Gastrocnemius medialis (tissue), 4 donors: ENCODE measurements around the gene JAM3. TPM values are rescaled to one million over a fixed set of nuclear protein-coding genes. Genes with fewer than 3 reads are reported as not detected.

Experiments
- ATAC-seq, 2 donors: fragments of 150-250 bp; one replicate each; pipeline ENCODE4 v1.9.1; 2016
- DNase-seq, 2 donors: peaks; one replicate each; pipeline ENCODE4 v3.0.0-alpha.2; 2019
- H3K27ac ChIP-seq, 4 donors: fragments of 200-600 bp; sonication (generic); 1 replicate in 1 of 4; 2 replicates in 3 of 4; pipeline ENCODE4 v1.5.1; 2016 to 2018; ENCODE audit warnings: mild to moderate bottlenecking in 2 of 4, moderate library complexity in 1 of 4
- H3K27me3 ChIP-seq, 3 donors: fragments of 200-600 bp; sonication (generic) in 2 of 3; 1 replicate in 1 of 3; 2 replicates in 2 of 3; pipeline versions ENCODE4 v1.5.1 to v1.6.0; 2016 to 2019; ENCODE audit warnings: mild to moderate bottlenecking in 1 of 3, moderate library complexity in 1 of 3
- H3K36me3 ChIP-seq, 2 donors: fragments of 200-600 bp; sonication (generic) in 1 of 2; one replicate each; pipeline ENCODE4 v1.5.1; 2017 to 2018
- H3K4me1 ChIP-seq, 2 donors: fragments of 200-600 bp; sonication (generic) in 1 of 2; one replicate each; pipeline ENCODE4 v1.5.1; 2016 to 2017; ENCODE audit warnings: mild to moderate bottlenecking in 2 of 2
- H3K4me3 ChIP-seq, 4 donors: fragments of 200-600 bp; sonication (generic) in 3 of 4; 1 replicate in 1 of 4; 2 replicates in 3 of 4; pipeline ENCODE4 v1.5.1; 2016 to 2019; ENCODE audit warnings: mild to moderate bottlenecking in 2 of 4
- H3K9me3 ChIP-seq, 3 donors: fragments of 200-600 bp; sonication (generic) in 2 of 3; 1 replicate in 1 of 3; 2 replicates in 2 of 3; pipeline ENCODE4 v1.5.1; 2016 to 2019
- POLR2A ChIP-seq, 2 donors: fragments of 450-650 bp; IDR thresholded peaks; one replicate each; pipeline ENCODE4 v1.6.1; 2017; ENCODE audit warnings: antibody characterized with exemption in 2 of 2, mild to moderate bottlenecking in 2 of 2, moderate library complexity in 2 of 2
- in situ Hi-C, 4 donors: fragments of 200-750 bp; cut with MboI; loops; one replicate each; pipeline versions ENCODE4 v1.15.0 to v1.8.0; 2017; ENCODE audit warnings: low sequenced_read_pairs in 4 of 4
- intact Hi-C: fragments of 100-400 bp; cut with DNase I; formaldehyde crosslinking; loops from one replicate; pipeline ENCODE4 v1.15.1; 2023; ENCODE audit warnings: low total_unique reads
- total RNA-seq, 4 donors: library from RNA; depleted of rRNA; stranded (reverse); fragments of >200 nt; gene quantifications; one replicate each; pipeline versions ENCODE4 v1.1.0 to v1.2.3, GENCODE V29; 2016
- TF ChIP-seq, protein P1 (sequence below), 5 experiments: fragments of 450-650 bp in 3 of 5; fragments of 200-600 bp in 2 of 5; sonication (generic) in 2 of 5; IDR thresholded peaks in 4 of 5; conservative IDR thresholded peaks in 1 of 5; 1 replicate in 4 of 5; 2 replicates in 1 of 5; pipeline ENCODE4 v1.5.1; 2016 to 2019; ENCODE audit warnings: antibody characterized with exemption in 5 of 5, mild to moderate bottlenecking in 3 of 5, moderate library complexity in 3 of 5

The JAM3 gene
- total RNA-seq, 4 donors from 2014 or later = 3.5 to 9.7 (median 6.2) TPM

DNA sequence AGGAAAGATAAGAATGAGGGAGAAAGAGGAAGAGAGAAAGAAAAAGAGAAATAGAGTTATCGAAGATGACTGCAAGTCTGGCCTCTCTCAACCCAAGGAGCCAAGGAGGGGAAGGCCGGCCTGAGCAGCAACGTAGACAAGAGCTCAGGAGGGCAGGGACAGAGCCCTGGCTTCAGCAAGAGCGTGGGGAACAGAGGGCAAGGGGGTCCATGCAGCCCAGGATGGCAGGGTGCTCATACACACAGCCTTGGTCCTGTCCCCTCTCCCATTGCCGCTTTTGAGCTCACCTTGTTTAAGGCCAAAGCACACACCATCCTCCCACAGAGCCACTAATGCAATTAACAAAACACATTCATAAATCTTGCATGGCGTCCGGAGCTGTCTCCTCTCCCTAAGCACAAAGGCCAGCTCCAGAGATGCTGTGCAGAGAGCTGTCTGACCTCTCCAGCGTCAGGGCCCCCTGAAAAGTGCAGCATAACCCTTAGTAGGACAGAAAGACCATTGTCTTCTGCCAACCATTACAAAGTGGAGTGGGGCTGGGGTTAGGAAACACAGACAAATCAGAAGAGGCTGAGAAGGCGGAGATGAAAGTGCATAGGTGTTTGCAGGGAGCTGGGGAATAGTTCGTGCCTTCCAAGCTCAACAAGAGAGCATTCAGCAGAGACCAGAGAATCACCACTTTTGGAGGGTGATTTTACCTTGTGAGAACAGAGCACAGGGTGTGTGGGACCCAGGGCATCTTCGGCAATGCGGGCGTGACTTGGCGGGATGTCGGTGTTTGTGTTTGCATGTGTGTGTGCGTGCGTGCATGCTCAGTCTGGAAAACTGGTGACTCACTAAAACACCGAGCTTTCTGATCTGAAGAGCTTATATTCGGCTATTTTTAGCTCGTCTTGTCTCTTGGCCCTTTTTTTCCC, 28.2 kb upstream of the JAM3 start:
- DNase-seq (no peak), ATAC-seq (no peak)
- Histone ChIP-seq H3K9me3 (no peaks in the 10 kb centered on the region), H3K27me3 (no peaks in the 10 kb centered on the region), H3K4me3 (no peak overlapping the region), H3K4me1 (peaks cover 21 to 30% of the 10 kb centered on the region in 2 donors), H3K36me3 (no peaks in the 10 kb centered on the region), H3K27ac (no peak overlapping the region)
- TF ChIP-seq, protein P1, sequence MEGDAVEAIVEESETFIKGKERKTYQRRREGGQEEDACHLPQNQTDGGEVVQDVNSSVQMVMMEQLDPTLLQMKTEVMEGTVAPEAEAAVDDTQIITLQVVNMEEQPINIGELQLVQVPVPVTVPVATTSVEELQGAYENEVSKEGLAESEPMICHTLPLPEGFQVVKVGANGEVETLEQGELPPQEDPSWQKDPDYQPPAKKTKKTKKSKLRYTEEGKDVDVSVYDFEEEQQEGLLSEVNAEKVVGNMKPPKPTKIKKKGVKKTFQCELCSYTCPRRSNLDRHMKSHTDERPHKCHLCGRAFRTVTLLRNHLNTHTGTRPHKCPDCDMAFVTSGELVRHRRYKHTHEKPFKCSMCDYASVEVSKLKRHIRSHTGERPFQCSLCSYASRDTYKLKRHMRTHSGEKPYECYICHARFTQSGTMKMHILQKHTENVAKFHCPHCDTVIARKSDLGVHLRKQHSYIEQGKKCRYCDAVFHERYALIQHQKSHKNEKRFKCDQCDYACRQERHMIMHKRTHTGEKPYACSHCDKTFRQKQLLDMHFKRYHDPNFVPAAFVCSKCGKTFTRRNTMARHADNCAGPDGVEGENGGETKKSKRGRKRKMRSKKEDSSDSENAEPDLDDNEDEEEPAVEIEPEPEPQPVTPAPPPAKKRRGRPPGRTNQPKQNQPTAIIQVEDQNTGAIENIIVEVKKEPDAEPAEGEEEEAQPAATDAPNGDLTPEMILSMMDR (IDR thresholded peaks at IDR 0.05 in 4 of 5, conservative IDR thresholded peaks at IDR 0.05 in 1 of 5) = no peak
- no peak for TF ChIP-seq POLR2A (IDR thresholded peaks at IDR 0.05)
- intact Hi-C loops = no loop called here
- in situ Hi-C loops = loop anchor here in 2 of 4 donors (5.0 to 10.0 kb wide), 2 partner anchors 94 to 113 kb away; no protein-coding TSS in a partner anchor

DNA sequence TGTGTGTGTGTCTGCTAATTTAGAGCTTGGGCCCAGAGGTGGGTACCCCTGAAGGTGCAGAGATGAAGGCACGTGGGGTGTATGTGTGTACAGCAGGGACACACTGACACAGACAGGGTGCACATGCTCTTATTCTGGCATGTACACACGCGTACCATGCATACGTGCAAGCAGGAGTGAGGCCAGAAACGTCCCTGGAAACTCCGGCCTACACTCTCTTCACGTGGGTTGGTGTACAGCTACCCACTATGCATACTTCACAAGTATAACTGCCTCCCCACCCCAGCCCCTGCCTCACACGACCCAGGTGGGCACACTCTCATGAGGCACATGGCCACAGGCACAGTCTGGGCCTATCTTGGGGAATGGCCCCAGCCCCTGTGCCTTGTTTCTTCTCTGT, 27.5 kb upstream of the JAM3 start:
- Histone ChIP-seq H3K27me3 (no peaks in the 10 kb centered on the region), H3K27ac (no peak overlapping the region), H3K36me3 (no peaks in the 10 kb centered on the region), H3K4me3 (no peak overlapping the region), H3K9me3 (no peaks in the 10 kb centered on the region), H3K4me1 (peaks cover 21 to 32% of the 10 kb centered on the region in 2 donors)
- ATAC-seq = no peak
- in situ Hi-C loops (loop anchor here in 2 of 4 donors (5.0 to 10.0 kb wide), 2 partner anchors 93 to 114 kb away; no protein-coding TSS in a partner anchor), intact Hi-C loops (no loop called here)
- no peak for DNase-seq
- TF ChIP-seq, protein P1 (IDR thresholded peaks at IDR 0.05 in 4 of 5, conservative IDR thresholded peaks at IDR 0.05 in 1 of 5) = no peak
- TF ChIP-seq POLR2A (IDR thresholded peaks at IDR 0.05) = no peak

DNA sequence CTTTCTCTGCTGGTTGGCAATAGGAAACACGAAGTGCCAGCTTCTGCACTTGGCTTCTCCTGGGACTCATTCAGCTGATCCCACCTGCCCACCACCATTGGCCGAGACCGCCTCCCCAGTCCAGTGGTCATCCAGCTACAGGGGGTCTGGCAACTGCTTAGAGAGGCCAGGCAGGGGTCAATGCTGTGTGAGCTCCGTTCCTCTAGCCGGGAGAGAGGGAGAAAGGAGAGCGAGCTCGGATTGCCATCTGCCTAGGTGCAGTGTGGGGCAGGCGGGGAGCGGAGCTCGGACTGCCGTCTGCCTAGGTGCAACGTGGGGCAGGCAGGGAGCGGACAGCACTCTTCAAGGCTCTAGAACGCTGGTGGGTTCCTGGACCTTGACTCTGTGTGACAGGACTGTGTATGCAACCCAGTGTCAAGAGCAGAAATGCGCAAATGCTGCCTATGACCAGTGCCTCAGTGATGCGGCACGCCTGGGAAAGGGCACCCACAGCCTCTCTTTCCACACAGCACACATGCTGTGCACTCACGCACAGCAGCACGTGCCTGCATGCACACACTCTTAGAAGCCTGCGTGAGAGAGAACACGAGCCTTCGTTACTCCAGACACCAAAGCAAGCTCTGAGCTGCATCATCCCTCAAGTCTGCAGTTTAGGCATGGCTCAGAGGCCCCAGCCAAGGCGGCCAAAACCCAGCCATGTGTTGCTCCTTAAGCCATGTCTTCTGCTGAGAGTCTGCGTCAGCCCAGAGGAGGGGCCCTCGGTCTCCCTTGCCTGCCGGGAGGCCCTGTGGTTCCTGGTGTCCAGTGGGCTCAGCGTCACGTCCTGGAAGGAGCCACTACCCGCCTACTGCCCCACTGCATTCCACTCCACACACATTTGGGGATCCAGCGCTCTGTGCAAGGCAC, 26.8 kb upstream of the JAM3 start:
- in situ Hi-C loops (loop anchor here in 2 of 4 donors (5.0 to 10.0 kb wide), 2 partner anchors 93 to 115 kb away; no protein-coding TSS in a partner anchor), intact Hi-C loops (no loop called here)
- peaks cover 23 to 34% of the 10 kb centered on the region in 2 donors for H3K4me1 ChIP-seq
- TF ChIP-seq, protein P1 (IDR thresholded peaks at IDR 0.05 in 4 of 5, conservative IDR thresholded peaks at IDR 0.05 in 1 of 5) = no peak
- no peak for TF ChIP-seq POLR2A (IDR thresholded peaks at IDR 0.05)
- no peak overlapping the region for H3K4me3 ChIP-seq
- no peaks in the 10 kb centered on the region for H3K9me3 ChIP-seq
- H3K27ac ChIP-seq = no peak overlapping the region
- ATAC-seq (no peak), DNase-seq (no peak)
- H3K27me3 ChIP-seq = no peaks in the 10 kb centered on the region
- H3K36me3 ChIP-seq = no peaks in the 10 kb centered on the region

DNA sequence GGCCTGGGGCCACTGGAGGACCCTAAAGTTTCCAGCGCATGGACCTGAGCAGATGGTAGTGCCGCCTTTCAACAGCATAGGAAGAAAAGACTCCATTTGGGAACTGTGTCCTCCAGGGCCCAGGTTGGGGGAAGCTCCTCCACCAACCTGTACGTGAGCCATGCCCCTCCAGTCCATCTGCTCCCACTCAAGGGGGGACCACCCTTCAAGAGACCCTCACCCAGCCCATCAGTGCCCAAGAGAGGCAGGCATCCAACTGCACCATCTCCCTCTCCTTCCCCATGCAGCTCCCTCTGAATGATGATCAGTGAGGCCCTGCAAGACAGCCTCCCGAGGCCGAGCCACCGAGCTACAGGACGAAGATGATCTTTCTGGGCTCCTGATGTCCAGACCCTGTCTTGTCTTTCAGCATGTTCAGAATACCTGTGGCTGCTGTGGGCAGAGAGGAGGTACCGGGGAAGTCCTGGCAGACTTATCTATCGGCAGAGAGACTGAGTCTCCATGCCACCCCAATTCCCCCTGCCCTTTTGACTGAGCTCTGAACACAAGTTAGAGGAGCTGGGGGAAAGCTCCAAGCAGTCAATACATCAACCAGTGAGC, 25.0 kb upstream of the JAM3 start:
- peaks cover 24 to 29% of the 10 kb centered on the region in 2 donors for H3K4me1 ChIP-seq
- no peaks in the 10 kb centered on the region for H3K9me3 ChIP-seq
- ATAC-seq (no peak), DNase-seq (no peak)
- no peaks in the 10 kb centered on the region for H3K36me3 ChIP-seq
- no peak for TF ChIP-seq POLR2A (IDR thresholded peaks at IDR 0.05)
- TF ChIP-seq, protein P1 (IDR thresholded peaks at IDR 0.05 in 4 of 5, conservative IDR thresholded peaks at IDR 0.05 in 1 of 5) = no peak
- H3K4me3 ChIP-seq = no peak overlapping the region
- intact Hi-C loops = loop anchor here (2.0 kb wide), 1 partner anchor 77 kb away; no protein-coding TSS in a partner anchor
- H3K27ac ChIP-seq = no peak overlapping the region
- no peaks in the 10 kb centered on the region for H3K27me3 ChIP-seq
- in situ Hi-C loops = loop anchor here in 2 of 4 donors (5.0 to 10.0 kb wide), 2 partner anchors 91 to 117 kb away; no protein-coding TSS in a partner anchor
